PC-3 (cell line): ENCODE measurements around the gene CCDC66.

Experiments used
- EZH2 ChIP-seq: fragments of 300-600 bp; sonication (generic); IDR thresholded peaks from one replicate; pipeline ENCODE4 v1.6.1; 2017; ENCODE audit warnings: antibody characterized with exemption, mild to moderate bottlenecking, low read length; ENCODE audit not compliant: unreplicated experiment
- EZH2phosphoT487 ChIP-seq: fragments of 300-600 bp; sonication (generic); IDR thresholded peaks from 2 replicates; pipeline ENCODE4 v1.6.1; 2018; ENCODE audit warnings: mild to moderate bottlenecking, antibody characterized with exemption, low read length, borderline replicate concordance
- TF ChIP-seq, protein P1 (sequence below): fragments of 300-600 bp; sonication (generic); conservative IDR thresholded peaks from 2 replicates; pipeline ENCODE4 v1.5.1; 2017; ENCODE audit warnings: antibody characterized with exemption, low read depth, mild to moderate bottlenecking, low read length

DNA sequence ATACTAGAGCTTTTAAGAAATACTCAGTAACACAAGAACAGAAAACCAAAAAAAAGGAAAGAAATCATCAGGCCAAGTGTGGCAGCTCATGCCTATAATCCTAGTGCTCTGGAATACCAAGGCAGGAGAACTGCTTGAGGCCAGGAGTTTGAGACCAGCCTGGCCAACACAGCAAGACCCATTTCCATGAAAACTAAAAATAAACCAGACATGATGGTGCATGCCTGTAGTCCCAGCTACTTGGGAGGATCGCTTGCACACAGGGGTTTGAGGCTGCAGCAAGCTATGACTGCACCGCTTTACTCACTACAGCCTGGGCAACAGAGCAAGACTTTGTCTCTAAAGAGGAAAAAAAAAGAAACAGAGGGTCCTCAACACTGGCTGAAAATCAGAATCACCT is 107.8 kb downstream of the CCDC66 start:
- TF ChIP-seq, protein P1, sequence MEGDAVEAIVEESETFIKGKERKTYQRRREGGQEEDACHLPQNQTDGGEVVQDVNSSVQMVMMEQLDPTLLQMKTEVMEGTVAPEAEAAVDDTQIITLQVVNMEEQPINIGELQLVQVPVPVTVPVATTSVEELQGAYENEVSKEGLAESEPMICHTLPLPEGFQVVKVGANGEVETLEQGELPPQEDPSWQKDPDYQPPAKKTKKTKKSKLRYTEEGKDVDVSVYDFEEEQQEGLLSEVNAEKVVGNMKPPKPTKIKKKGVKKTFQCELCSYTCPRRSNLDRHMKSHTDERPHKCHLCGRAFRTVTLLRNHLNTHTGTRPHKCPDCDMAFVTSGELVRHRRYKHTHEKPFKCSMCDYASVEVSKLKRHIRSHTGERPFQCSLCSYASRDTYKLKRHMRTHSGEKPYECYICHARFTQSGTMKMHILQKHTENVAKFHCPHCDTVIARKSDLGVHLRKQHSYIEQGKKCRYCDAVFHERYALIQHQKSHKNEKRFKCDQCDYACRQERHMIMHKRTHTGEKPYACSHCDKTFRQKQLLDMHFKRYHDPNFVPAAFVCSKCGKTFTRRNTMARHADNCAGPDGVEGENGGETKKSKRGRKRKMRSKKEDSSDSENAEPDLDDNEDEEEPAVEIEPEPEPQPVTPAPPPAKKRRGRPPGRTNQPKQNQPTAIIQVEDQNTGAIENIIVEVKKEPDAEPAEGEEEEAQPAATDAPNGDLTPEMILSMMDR, result no peak
- TF ChIP-seq EZH2phosphoT487 (no peak), EZH2 (no peak)
